GM12878 (cell line): ENCODE measurements around the gene RNF32. TPM values are rescaled to one million over a fixed set of nuclear protein-coding genes. Genes with fewer than 3 reads are reported as not detected.

Experiments used
- ATAC-seq: fragments of 200-7000 bp; cut with Tn5 transposase; 3 replicates; pipeline ENCODE4 v1.9.1; 2020; ENCODE audit warnings: mild to moderate bottlenecking, moderate library complexity
- BruUV-seq: library from RNA; stranded (reverse); fragments of 400-500 nt; replicated peaks from 2 replicates; lab custom pipeline; 2021; lab: Mats Ljungman, UMichigan
- CTCF ChIA-PET: fragments of 300-600 bp; sonication (Branson Sonifier 250); formaldehyde crosslinking; extraction: SDS; loops from one replicate; lab custom pipeline; 2021; ENCODE audit warnings: inconsistent platforms; lab: Yijun Ruan, JAX
- POLR2A ChIA-PET: fragments of 350-600 bp; formaldehyde crosslinking; extraction: SDS; loops from one replicate; lab custom pipeline; 2021; ENCODE audit warnings: inconsistent platforms; lab: Charles Lee
- RAD21 ChIA-PET: fragments of 300-600 bp; sonication (Branson Sonifier 250); formaldehyde crosslinking; loops from one replicate; lab custom pipeline; 2023; ENCODE audit warnings: antibody characterized with exemption; ENCODE audit not compliant: unreplicated experiment; lab: Charles Lee
- SMC1A ChIA-PET: fragments of 300-600 bp; sonication (Branson Sonifier 250); formaldehyde crosslinking; loops from one replicate; lab custom pipeline; 2023; ENCODE audit not compliant: unreplicated experiment, uncharacterized antibody; lab: Charles Lee
- DNase-seq: peaks from one replicate; pipeline ENCODE4 v3.0.0-alpha.2; 2011; ENCODE audit warnings: low read depth, low spot score
- FAIRE-seq: peaks from 3 replicates; lab custom pipeline; 2011; peaks lifted over from hg19 to GRCh38; lab: Jason Lieb, UNC
- H2AFZ ChIP-seq: 2 replicates; pipeline ENCODE4 v1.6.0; 2011; ENCODE audit warnings: low read depth, low read length, control low read depth; ENCODE audit not compliant: control insufficient read depth
- H3K27ac ChIP-seq: 2 replicates; pipeline ENCODE4 v1.5.1; 2011; ENCODE audit warnings: control low read depth; ENCODE audit not compliant: control insufficient read depth, insufficient read depth
- H3K27me3 ChIP-seq, 2 experiments: replicated peaks in 1 of 2; 2 replicates each; pipeline versions ENCODE4 v1.6.0 to v1.6.1; 2011; ENCODE audit warnings: low read length in 1 of 2; ENCODE audit not compliant: control insufficient read depth in 2 of 2, insufficient read depth in 2 of 2
- H3K36me3 ChIP-seq, 2 experiments: 2 replicates each; pipeline ENCODE4 v1.5.1; 2011; ENCODE audit warnings: low read length in 1 of 2; ENCODE audit not compliant: control insufficient read depth in 2 of 2, insufficient read depth in 2 of 2
- H3K4me1 ChIP-seq: 2 replicates; pipeline ENCODE4 v1.6.1; 2011; ENCODE audit warnings: mild to moderate bottlenecking, low read length, moderate library complexity, mixed read lengths; ENCODE audit not compliant: control insufficient read depth, insufficient read depth
- H3K4me2 ChIP-seq: 2 replicates; pipeline ENCODE4 v1.6.0; 2011; ENCODE audit warnings: control low read depth; ENCODE audit not compliant: control insufficient read depth, insufficient read depth
- H3K4me3 ChIP-seq: fragments of 200-600 bp; sonication (generic); 2 replicates; pipeline ENCODE4 v1.5.1; 2016
- H3K79me2 ChIP-seq: 2 replicates; pipeline ENCODE4 v1.6.0; 2011; ENCODE audit warnings: low read length; ENCODE audit not compliant: control insufficient read depth, insufficient read depth
- H3K9ac ChIP-seq: 2 replicates; pipeline ENCODE4 v1.8.0; 2011; ENCODE audit warnings: low read length, control low read depth, mixed read lengths; ENCODE audit not compliant: control insufficient read depth, insufficient read depth
- H3K9me3 ChIP-seq: replicated peaks from 3 replicates; pipeline ENCODE4 v1.5.1; 2011; ENCODE audit warnings: mild to moderate bottlenecking, low read length; ENCODE audit not compliant: control insufficient read depth, insufficient read depth
- H4K20me1 ChIP-seq: 2 replicates; pipeline ENCODE4 v1.6.0; 2011; ENCODE audit not compliant: control insufficient read depth, insufficient read depth
- ATF7 ChIP-seq: fragments of 450-650 bp; IDR thresholded peaks from 2 replicates; pipeline ENCODE4 v1.6.1; 2016; ENCODE audit warnings: low read depth, mild to moderate bottlenecking
- BACH1 ChIP-seq: fragments of 450-650 bp; IDR thresholded peaks from 2 replicates; pipeline ENCODE4 v1.6.1; 2017; ENCODE audit warnings: mild to moderate bottlenecking, borderline replicate concordance
- FOXK2 ChIP-seq: fragments of 450-650 bp; IDR thresholded peaks from 2 replicates; pipeline ENCODE4 v1.6.1; 2017; ENCODE audit warnings: mild to moderate bottlenecking, moderate library complexity
- HCFC1 ChIP-seq: fragments of 150-350 bp; IDR thresholded peaks from 2 replicates; pipeline ENCODE4 v1.6.1; 2014; ENCODE audit warnings: low read length
- KAT2A ChIP-seq: conservative IDR thresholded peaks from 2 replicates; pipeline ENCODE4 v1.6.1; 2011; ENCODE audit warnings: low read depth, low read length; ENCODE audit not compliant: control insufficient read depth
- NFIC ChIP-seq: IDR thresholded peaks from 2 replicates; pipeline ENCODE4 v1.6.1; 2012; ENCODE audit warnings: low read depth, mild to moderate bottlenecking, inconsistent platforms, low read length, moderate library complexity
- POLR2AphosphoS2 ChIP-seq: IDR thresholded peaks from 2 replicates; pipeline ENCODE4 v1.6.1; 2011; ENCODE audit warnings: low read depth, mild to moderate bottlenecking, low read length, improper control_type of control experiment, moderate library complexity
- SREBF2 ChIP-seq: IDR thresholded peaks from 2 replicates; pipeline ENCODE4 v1.6.1; 2012; ENCODE audit warnings: mild to moderate bottlenecking, low read length
- SRF ChIP-seq, 2 experiments: IDR thresholded peaks; 2 replicates each; pipeline ENCODE4 v1.6.1; 2011; ENCODE audit warnings: low read depth in 2 of 2, low read length in 2 of 2, mild to moderate bottlenecking in 1 of 2, moderate library complexity in 1 of 2
- STAT3 ChIP-seq: IDR thresholded peaks from 2 replicates; pipeline ENCODE4 v1.6.1; 2011; ENCODE audit warnings: low read depth, low read length, improper control_type of control experiment
- WGBS: methylation state at CpG from one replicate; pipeline ENCODE4 v1.1.6; 2016; ENCODE audit warnings: low lambda C conversion rate; ENCODE audit not compliant: insufficient replicate concordance, insufficient coverage; ENCODE audit errors: missing lambda C conversion rate; 5-methylcytosine and 5-hydroxymethylcytosine counted together
- in situ Hi-C: fragments of 300-500 bp; cut with MboI; formaldehyde crosslinking; loops from 9 replicates; pipeline ENCODE4 v1.14.3; 2018; ENCODE audit warnings: mixed read lengths
- intact Hi-C: fragments of 100-400 bp; cut with micrococcal nuclease; formaldehyde crosslinking; loops from one replicate; pipeline ENCODE4 v1.14.2; 2022; ENCODE audit not compliant: unreplicated experiment
- polyA plus RNA-seq, 11 experiments: library from polyadenylated mRNA; depleted of rRNA in 4 of 11; unstranded in 6 of 11; stranded (reverse) in 5 of 11; fragments of >200 nt; fragmentation: Nextera tagmentation in 4 of 11; fragmentation: Illumina TruSeq in 1 of 11; extraction: Ambion mirVana in 4 of 11; extraction: Trizol in 1 of 11; gene quantifications; 1 replicate in 1 of 11; 2 replicates in 10 of 11; pipeline versions ENCODE4 v1.2.1 to v1.2.3, GENCODE V29; 2011 to 2016; ENCODE audit warnings: inconsistent platforms in 2 of 11, missing spikeins in 2 of 11, low read depth in 1 of 11
- total RNA-seq, 4 experiments: library from RNA; depleted of rRNA in 3 of 4; stranded (reverse); fragments of >200 nt in 3 of 4; fragmentation: Illumina TruSeq in 1 of 4; extraction: Trizol in 1 of 4; gene quantifications; 2 replicates each; pipeline versions ENCODE4 v1.2.1 to v1.2.3, GENCODE V29; 2013 to 2021
- TF ChIP-seq, protein P1 (sequence below): fragments of 450-650 bp; IDR thresholded peaks from 2 replicates; pipeline ENCODE4 v1.6.1; 2017; ENCODE audit warnings: antibody characterized with exemption, mild to moderate bottlenecking, moderate library complexity
- TF ChIP-seq, protein P2 (sequence below): fragments of 450-650 bp; formaldehyde crosslinking; IDR thresholded peaks from 2 replicates; pipeline ENCODE4 v1.4.0; 2020; ENCODE audit warnings: mild to moderate bottlenecking, moderate library complexity

The RNF32 gene
- total and polyA plus RNA-seq, 10 of the 15 experiments (the other 5 are each of a cell fraction or from before 2014, with no cell fraction given) = 2.5 to 7.2 (median 3.7) TPM

DNA sequence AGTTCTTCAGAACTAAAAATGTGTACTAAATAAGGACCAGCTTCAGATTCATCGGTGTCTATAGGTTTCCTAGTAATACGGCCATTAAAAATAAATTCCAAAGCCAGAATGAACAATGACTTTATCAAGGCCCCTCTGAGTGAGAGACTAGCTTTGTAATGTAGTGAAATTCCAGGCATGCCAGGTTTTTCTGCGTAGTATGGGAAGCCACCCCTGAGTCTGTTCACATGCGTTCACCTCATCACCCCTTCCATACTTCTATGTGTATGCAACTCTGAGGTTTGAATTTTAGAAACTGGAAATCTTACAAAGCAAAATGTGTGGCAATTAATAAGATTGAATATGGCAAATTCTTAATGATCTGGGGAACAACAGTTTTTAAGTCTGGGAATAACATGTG lies 24.5 kb downstream of the RNF32 start (continued):
- TF ChIP-seq, protein P1, sequence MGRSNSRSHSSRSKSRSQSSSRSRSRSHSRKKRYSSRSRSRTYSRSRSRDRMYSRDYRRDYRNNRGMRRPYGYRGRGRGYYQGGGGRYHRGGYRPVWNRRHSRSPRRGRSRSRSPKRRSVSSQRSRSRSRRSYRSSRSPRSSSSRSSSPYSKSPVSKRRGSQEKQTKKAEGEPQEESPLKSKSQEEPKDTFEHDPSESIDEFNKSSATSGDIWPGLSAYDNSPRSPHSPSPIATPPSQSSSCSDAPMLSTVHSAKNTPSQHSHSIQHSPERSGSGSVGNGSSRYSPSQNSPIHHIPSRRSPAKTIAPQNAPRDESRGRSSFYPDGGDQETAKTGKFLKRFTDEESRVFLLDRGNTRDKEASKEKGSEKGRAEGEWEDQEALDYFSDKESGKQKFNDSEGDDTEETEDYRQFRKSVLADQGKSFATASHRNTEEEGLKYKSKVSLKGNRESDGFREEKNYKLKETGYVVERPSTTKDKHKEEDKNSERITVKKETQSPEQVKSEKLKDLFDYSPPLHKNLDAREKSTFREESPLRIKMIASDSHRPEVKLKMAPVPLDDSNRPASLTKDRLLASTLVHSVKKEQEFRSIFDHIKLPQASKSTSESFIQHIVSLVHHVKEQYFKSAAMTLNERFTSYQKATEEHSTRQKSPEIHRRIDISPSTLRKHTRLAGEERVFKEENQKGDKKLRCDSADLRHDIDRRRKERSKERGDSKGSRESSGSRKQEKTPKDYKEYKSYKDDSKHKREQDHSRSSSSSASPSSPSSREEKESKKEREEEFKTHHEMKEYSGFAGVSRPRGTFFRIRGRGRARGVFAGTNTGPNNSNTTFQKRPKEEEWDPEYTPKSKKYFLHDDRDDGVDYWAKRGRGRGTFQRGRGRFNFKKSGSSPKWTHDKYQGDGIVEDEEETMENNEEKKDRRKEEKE = no peak
- no peak for TF ChIP-seq ATF7
- no peak for TF ChIP-seq SREBF2
- no peak for TF ChIP-seq POLR2AphosphoS2

DNA sequence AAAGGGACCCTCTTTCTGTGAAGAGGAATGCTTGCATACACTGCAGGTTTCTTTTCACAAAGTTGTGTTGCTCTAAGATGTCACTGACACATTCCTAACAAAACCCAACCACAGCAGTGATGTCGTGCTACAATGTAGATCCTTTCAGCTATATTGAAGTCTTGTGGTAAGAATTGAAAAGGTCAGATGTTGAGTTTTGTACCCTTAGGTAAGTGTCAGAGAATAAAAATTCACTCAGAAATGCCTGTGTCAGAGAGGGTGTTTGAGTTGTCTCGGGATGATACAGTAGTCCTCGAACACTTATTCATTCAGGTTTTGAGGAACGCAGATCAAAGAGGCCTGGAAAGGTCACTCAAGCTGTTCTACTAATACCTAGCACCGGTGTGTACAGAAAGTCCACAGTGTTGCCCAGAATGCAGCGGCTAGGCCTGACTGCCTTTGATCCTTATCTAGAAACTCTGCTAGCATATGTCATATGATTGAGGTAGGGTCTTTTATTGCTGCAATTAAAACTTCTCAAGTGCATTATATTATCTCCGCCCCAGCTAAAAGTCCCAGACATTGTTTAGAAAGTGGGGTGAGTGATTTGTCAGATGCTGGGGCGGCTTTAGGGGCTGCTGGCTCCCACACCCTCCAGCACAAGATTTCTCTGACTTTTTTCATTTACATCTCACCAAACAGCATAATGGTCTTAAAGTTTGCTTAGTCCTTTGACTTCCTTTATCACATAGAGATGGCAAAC lies 26.0 kb downstream of the RNF32 start:
- BruUV-seq = no TSS peak
- Histone ChIP-seq H3K36me3 (peaks cover 0 to 3% of the 10 kb centered on the region in 2 experiments; a peak in 2 of 4 replicates), H2AFZ (no peak overlapping the region), H3K9me3 (no peaks in the 10 kb centered on the region), H3K4me1 (no peaks in the 10 kb centered on the region), H3K4me3 (no peak overlapping the region), H3K79me2 (no peaks in the 10 kb centered on the region), H3K27me3 (no peaks in the 10 kb centered on the region), H3K4me2 (no peak overlapping the region), H4K20me1 (no peaks in the 10 kb centered on the region), H3K9ac (no peak overlapping the region), H3K27ac (no peak overlapping the region)
- in situ Hi-C loops = no loop called here
- CTCF ChIA-PET = interaction anchor here (1.5 to 2.7 kb wide), 2 partner anchors 14 to 25 kb away, joined by 3 to 5 read pairs; partner anchors contain the start of gene RNF32
- FAIRE-seq (no peak), ATAC-seq (no peak), DNase-seq (no peak)
- TF ChIP-seq SRF (IDR thresholded peaks at IDR 0.05; ENCODE audit: low read depth in 2 of 2, low read length in 2 of 2) (no peak), HCFC1 (no peak), STAT3 (no peak), NFIC (no peak), POLR2AphosphoS2 (no peak), KAT2A (no peak), FOXK2 (no peak), BACH1 (no peak)
- TF ChIP-seq, protein P2, sequence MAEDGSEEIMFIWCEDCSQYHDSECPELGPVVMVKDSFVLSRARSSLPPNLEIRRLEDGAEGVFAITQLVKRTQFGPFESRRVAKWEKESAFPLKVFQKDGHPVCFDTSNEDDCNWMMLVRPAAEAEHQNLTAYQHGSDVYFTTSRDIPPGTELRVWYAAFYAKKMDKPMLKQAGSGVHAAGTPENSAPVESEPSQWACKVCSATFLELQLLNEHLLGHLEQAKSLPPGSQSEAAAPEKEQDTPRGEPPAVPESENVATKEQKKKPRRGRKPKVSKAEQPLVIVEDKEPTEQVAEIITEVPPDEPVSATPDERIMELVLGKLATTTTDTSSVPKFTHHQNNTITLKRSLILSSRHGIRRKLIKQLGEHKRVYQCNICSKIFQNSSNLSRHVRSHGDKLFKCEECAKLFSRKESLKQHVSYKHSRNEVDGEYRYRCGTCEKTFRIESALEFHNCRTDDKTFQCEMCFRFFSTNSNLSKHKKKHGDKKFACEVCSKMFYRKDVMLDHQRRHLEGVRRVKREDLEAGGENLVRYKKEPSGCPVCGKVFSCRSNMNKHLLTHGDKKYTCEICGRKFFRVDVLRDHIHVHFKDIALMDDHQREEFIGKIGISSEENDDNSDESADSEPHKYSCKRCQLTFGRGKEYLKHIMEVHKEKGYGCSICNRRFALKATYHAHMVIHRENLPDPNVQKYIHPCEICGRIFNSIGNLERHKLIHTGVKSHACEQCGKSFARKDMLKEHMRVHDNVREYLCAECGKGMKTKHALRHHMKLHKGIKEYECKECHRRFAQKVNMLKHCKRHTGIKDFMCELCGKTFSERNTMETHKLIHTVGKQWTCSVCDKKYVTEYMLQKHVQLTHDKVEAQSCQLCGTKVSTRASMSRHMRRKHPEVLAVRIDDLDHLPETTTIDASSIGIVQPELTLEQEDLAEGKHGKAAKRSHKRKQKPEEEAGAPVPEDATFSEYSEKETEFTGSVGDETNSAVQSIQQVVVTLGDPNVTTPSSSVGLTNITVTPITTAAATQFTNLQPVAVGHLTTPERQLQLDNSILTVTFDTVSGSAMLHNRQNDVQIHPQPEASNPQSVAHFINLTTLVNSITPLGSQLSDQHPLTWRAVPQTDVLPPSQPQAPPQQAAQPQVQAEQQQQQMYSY = no peak
- intact Hi-C loops = no loop called here
- RAD21 ChIA-PET = interaction anchor here (0.5 kb wide), 1 partner anchor 86 kb away, joined by 4 read pairs; no protein-coding TSS in a partner anchor
- SMC1A ChIA-PET = interaction anchor here (2.3 kb wide), 1 partner anchor 12 kb away, joined by 7 read pairs; no protein-coding TSS in a partner anchor
- POLR2A ChIA-PET = no interaction called here
- WGBS = 90% methylated on average over 8 of the region's 8 CpGs
